Loucy (cell line): ENCODE results near the gene MCF2L.

Source experiments
- H2AFZ ChIP-seq: fragments of 200-600 bp; sonication (generic); 2 replicates; pipeline ENCODE4 v1.6.0; 2016; ENCODE audit warnings: antibody characterized with exemption, mild to moderate bottlenecking, low read length, moderate library complexity
- H3F3A ChIP-seq: fragments of 200-600 bp; 2 replicates; pipeline ENCODE4 v1.6.0; 2016; ENCODE audit warnings: antibody characterized with exemption, low read depth, mild to moderate bottlenecking
- H3K27me3 ChIP-seq: fragments of 200-600 bp; sonication (generic); 2 replicates; pipeline ENCODE4 v1.6.1; 2014; ENCODE audit warnings: low read length, mild to moderate bottlenecking; ENCODE audit not compliant: insufficient read depth, poor library complexity, severe bottlenecking
- H3K36me3 ChIP-seq: fragments of 200-600 bp; sonication (generic); 2 replicates; pipeline ENCODE4 v1.6.1; 2016; ENCODE audit warnings: low read length; ENCODE audit not compliant: insufficient read depth
- H3K4me1 ChIP-seq: fragments of 200-600 bp; sonication (generic); 2 replicates; pipeline ENCODE4 v1.5.1; 2014; ENCODE audit warnings: low read length, mild to moderate bottlenecking; ENCODE audit not compliant: insufficient read depth, poor library complexity, severe bottlenecking
- H3K4me2 ChIP-seq: fragments of 200-600 bp; sonication (generic); 2 replicates; pipeline ENCODE4 v1.6.0; 2014; ENCODE audit warnings: antibody characterized with exemption, low read length, low read depth, mild to moderate bottlenecking; ENCODE audit not compliant: poor library complexity, severe bottlenecking
- H3K4me3 ChIP-seq: fragments of 200-600 bp; sonication (generic); 2 replicates; pipeline ENCODE4 v1.5.1; 2014; ENCODE audit warnings: low read length, mild to moderate bottlenecking, mixed read lengths; ENCODE audit not compliant: poor library complexity, severe bottlenecking
- H3K79me2 ChIP-seq: fragments of 200-600 bp; sonication (generic); 2 replicates; pipeline ENCODE4 v1.6.1; 2014; ENCODE audit warnings: low read length; ENCODE audit not compliant: insufficient read depth
- H3K9ac ChIP-seq: fragments of 200-600 bp; sonication (generic); 2 replicates; pipeline ENCODE4 v1.6.0; 2014; ENCODE audit warnings: mild to moderate bottlenecking, low read depth, low read length, moderate library complexity; ENCODE audit not compliant: poor library complexity, severe bottlenecking
- H3K9me2 ChIP-seq: fragments of 200-600 bp; sonication (generic); replicated peaks from 2 replicates; pipeline ENCODE4 v1.6.1; 2016; ENCODE audit warnings: low read depth, low read length, mixed read lengths
- H3K9me3 ChIP-seq: fragments of 200-600 bp; sonication (generic); 2 replicates; pipeline ENCODE4 v1.6.1; 2014; ENCODE audit warnings: mild to moderate bottlenecking, antibody characterized with exemption, low read length, low read depth; ENCODE audit not compliant: insufficient read depth
- H4K20me1 ChIP-seq: fragments of 200-600 bp; sonication (generic); 2 replicates; pipeline ENCODE4 v1.6.0; 2014; ENCODE audit warnings: antibody characterized with exemption, low read length, mild to moderate bottlenecking; ENCODE audit not compliant: insufficient read depth, poor library complexity, severe bottlenecking
- CTCF ChIP-seq: fragments of 200-600 bp; sonication (generic); conservative IDR thresholded peaks from 2 replicates; pipeline ENCODE4 v1.5.1; 2014; ENCODE audit warnings: mild to moderate bottlenecking, antibody characterized with exemption, low read length
- EZH2phosphoT487 ChIP-seq: fragments of 200-600 bp; IDR thresholded peaks from 2 replicates; pipeline ENCODE4 v1.6.1; 2018; ENCODE audit warnings: antibody characterized with exemption, mild to moderate bottlenecking, moderate library complexity, borderline replicate concordance

MCF2L gene

DNA sequence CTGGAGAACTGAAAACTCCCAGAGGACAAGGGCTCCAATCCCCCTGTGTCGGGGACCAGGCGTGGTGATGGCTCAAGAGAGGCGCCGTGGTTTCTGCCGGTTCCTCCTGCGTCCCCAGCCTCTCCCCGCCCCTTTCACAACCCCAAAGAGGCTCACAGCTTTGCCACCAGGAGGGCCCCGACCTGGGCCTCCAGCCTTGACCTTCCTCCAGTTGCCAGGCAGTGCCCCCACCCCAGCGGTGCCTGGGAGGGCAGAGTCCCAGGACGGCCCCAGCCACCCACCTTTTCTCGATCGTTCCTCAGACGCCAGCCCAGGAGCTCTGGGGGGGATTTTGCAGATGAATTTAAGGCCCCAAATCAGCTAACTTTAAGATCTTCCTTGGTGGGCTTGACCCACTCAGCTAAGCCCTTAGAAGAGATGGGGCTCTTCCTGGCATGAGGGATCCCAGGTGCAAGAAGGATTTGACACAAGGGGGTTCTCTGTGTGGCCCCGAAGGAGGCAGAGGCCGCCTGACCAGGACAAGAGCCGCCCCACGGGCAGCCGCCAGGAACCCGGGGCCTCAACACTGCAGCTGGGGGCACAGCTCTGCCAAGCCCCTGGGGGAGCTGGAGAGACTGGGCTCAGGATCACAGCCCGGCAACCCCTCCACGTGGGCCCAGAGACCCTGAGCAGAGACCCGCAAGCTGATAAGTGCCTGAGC lies 47.0 kb downstream of the MCF2L start:
- Histone ChIP-seq H3K4me1 (no peaks in the 10 kb centered on the region), H4K20me1 (no peaks in the 10 kb centered on the region), H3K79me2 (no peaks in the 10 kb centered on the region), H3K9me3 (no peaks in the 10 kb centered on the region; the same call in 1 of the 2 replicates), H3K27me3 (no peaks in the 10 kb centered on the region), H2AFZ (no peak overlapping the region), H3K9me2 (no peaks in the 10 kb centered on the region), H3K36me3 (no peaks in the 10 kb centered on the region), H3F3A (no peaks in the 10 kb centered on the region), H3K4me3 (no peak overlapping the region), H3K9ac (no peak overlapping the region), H3K4me2 (no peak overlapping the region)
- TF ChIP-seq CTCF, result no peak
- no peak for TF ChIP-seq EZH2phosphoT487

GRCh38 chr13:113016526-113017295 lies 47.7 kb downstream of the MCF2L start:
- Histone ChIP-seq H3K27me3 (no peaks in the 10 kb centered on the region), H3F3A (no peaks in the 10 kb centered on the region), H3K4me2 (no peak overlapping the region), H3K9me2 (no peaks in the 10 kb centered on the region), H3K4me3 (no peak overlapping the region), H3K9me3 (no peaks in the 10 kb centered on the region; the same call in 1 of the 2 replicates), H3K79me2 (no peaks in the 10 kb centered on the region), H3K9ac (no peak overlapping the region), H3K4me1 (no peaks in the 10 kb centered on the region), H4K20me1 (no peaks in the 10 kb centered on the region), H3K36me3 (no peaks in the 10 kb centered on the region), H2AFZ (no peak overlapping the region)
- no peak for TF ChIP-seq EZH2phosphoT487
- TF ChIP-seq CTCF, result no peak

- no peaks in the 10 kb centered on the region for H3K4me1 ChIP-seq
- TF ChIP-seq CTCF (no peak), EZH2phosphoT487 (no peak)
- no peak overlapping the region for H3K4me3 ChIP-seq
- H3K36me3 ChIP-seq, result no peaks in the 10 kb centered on the region
- H2AFZ ChIP-seq, result no peak overlapping the region
- no peak overlapping the region for H3K9ac ChIP-seq
- no peaks in the 10 kb centered on the region for H3K27me3 ChIP-seq
- no peaks in the 10 kb centered on the region for H4K20me1 ChIP-seq
- no peaks in the 10 kb centered on the region for H3K79me2 ChIP-seq
- H3F3A ChIP-seq, result no peaks in the 10 kb centered on the region
- no peaks in the 10 kb centered on the region for H3K9me2 ChIP-seq
- no peak overlapping the region for H3K4me2 ChIP-seq
- no peaks in the 10 kb centered on the region; the same call in 1 of the 2 replicates for H3K9me3 ChIP-seq
These were observed 48.6 kb downstream of the MCF2L start for GRCh38 chr13:113017506-113018215.
